ENCODE data around the gene PKD1L1.

GRCh38 chr7:47942132-47942531 lies 6.1 kb downstream of the PKD1L1 start:
- TF ChIP-seq CTCF (optimal IDR thresholded peaks at IDR 0.05 in 1 of 3, IDR thresholded peaks at IDR 0.05 in 1 of 3, conservative IDR thresholded peaks at IDR 0.05 in 1 of 3; ENCODE audit: extremely low read depth in 1 of 3, insufficient read depth in 2 of 3, low read length in 3 of 3), result no peak
- no peak for TF ChIP-seq EZH2 (IDR thresholded peaks at IDR 0.05; ENCODE audit: low read length)
